Type B pancreatic cell (in vitro differentiated cells): ENCODE data around the gene RAB19. TPM values are rescaled to one million over a fixed set of nuclear protein-coding genes. Genes with fewer than 3 reads are reported as not detected.

Experiments used
- DNase-seq: peaks from one replicate; pipeline ENCODE4 v3.0.0; 2021; ENCODE audit warnings: mixed read lengths; ENCODE audit not compliant: unreplicated experiment; ENCODE audit errors: extremely low spot score
- H3K27ac Mint-ChIP-seq: 2 replicates; pipeline ENCODE4 v1.8.0; 2021; ENCODE audit warnings: mild to moderate bottlenecking, mixed read lengths
- H3K27me3 Mint-ChIP-seq: 2 replicates; pipeline ENCODE4 v1.8.0; 2021; ENCODE audit warnings: mixed read lengths
- H3K36me3 Mint-ChIP-seq: 2 replicates; pipeline ENCODE4 v1.8.0; 2021; ENCODE audit warnings: mixed read lengths
- H3K4me1 Mint-ChIP-seq: one replicate; pipeline ENCODE4 v1.8.0; 2021; ENCODE audit warnings: mixed read lengths; ENCODE audit not compliant: unreplicated experiment
- H3K4me3 Mint-ChIP-seq: 2 replicates; pipeline ENCODE4 v1.8.0; 2021; ENCODE audit warnings: mild to moderate bottlenecking, mixed read lengths
- H3K9me3 Mint-ChIP-seq: 2 replicates; pipeline ENCODE4 v1.8.0; 2021; ENCODE audit warnings: mixed read lengths
- total RNA-seq: library from RNA; stranded (reverse); gene quantifications from 2 replicates; pipeline ENCODE4 v1.2.1, GENCODE V29; 2021; ENCODE audit warnings: low replicate concordance
- TF ChIP-seq, protein P1 (sequence below): fragments of 200-600 bp; sonication (generic); conservative IDR thresholded peaks from 2 replicates; pipeline ENCODE4 v1.5.0; 2021; ENCODE audit warnings: antibody characterized with exemption, mild to moderate bottlenecking

RAB19 gene
- total RNA-seq, 1 donor from 2014 or later, result 2.2 TPM

DNA sequence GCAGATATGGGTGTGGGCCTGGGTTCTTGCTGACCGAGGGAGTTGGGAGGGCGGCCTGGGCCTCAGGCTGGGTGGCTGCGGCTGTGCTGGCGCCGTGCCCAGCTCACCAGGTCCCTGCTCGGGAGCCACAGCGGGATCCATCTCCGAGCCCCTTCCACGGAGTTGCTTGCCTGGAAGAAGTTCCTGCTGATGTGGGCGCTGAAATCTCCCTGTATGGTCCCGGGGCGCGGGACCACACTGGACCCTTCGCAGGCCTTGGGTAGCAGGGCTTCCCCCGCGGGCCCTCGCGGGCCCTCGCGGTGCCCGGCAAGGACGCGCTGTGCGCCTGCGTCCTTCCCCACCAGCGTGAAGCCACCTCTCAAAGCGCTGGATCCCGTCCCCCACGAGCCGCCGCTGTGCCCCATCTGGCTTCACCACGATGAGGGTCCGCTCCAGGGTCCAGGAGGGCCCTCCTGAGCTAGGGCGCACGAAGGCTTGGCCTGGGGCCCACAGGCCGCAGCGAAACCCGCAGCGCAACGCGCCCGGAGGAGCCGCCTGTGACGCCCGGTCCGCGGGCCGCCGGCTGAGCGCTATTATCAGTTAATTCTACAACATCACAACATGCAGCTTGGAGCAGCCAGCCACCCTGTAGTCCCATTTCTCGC is 31.5 kb downstream of the RAB19 start:
- Mint-ChIP-seq H3K36me3 (peaks cover 4% of the 10 kb centered on the region), H3K4me1 (no peaks in the 10 kb centered on the region), H3K27ac (no peak overlapping the region), H3K27me3 (no peaks in the 10 kb centered on the region), H3K9me3 (no peaks in the 10 kb centered on the region), H3K4me3 (no peak overlapping the region)
- TF ChIP-seq, protein P1, sequence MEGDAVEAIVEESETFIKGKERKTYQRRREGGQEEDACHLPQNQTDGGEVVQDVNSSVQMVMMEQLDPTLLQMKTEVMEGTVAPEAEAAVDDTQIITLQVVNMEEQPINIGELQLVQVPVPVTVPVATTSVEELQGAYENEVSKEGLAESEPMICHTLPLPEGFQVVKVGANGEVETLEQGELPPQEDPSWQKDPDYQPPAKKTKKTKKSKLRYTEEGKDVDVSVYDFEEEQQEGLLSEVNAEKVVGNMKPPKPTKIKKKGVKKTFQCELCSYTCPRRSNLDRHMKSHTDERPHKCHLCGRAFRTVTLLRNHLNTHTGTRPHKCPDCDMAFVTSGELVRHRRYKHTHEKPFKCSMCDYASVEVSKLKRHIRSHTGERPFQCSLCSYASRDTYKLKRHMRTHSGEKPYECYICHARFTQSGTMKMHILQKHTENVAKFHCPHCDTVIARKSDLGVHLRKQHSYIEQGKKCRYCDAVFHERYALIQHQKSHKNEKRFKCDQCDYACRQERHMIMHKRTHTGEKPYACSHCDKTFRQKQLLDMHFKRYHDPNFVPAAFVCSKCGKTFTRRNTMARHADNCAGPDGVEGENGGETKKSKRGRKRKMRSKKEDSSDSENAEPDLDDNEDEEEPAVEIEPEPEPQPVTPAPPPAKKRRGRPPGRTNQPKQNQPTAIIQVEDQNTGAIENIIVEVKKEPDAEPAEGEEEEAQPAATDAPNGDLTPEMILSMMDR, result no peak
- DNase-seq, result no peak

DNA sequence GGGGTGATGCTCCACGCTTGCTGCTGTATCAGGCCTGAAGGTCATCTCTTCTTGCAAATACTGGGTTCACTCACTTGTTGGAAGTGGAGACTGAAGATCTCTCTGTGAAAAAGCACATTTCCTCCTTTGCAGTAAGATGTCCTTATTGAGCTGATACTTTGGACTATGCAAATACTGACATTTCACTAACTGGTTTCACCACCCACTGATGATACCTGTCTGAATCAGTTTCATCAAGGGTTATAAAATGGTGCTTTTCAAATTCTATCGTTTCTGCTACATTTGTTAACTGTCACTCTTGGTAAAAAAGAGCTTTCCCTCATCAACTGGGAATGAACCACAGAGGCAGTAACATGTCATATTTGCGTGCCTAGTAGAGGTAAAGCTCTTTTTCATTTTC is 35.5 kb downstream of the RAB19 start:
- peak overlapping the region; percentile 82 for H3K27ac Mint-ChIP-seq
- no peaks in the 10 kb centered on the region for H3K27me3 Mint-ChIP-seq
- DNase-seq, result no peak
- H3K36me3 Mint-ChIP-seq, result peaks cover 4% of the 10 kb centered on the region
- no peaks in the 10 kb centered on the region for H3K4me1 Mint-ChIP-seq
- no peaks in the 10 kb centered on the region for H3K9me3 Mint-ChIP-seq
- no peak overlapping the region for H3K4me3 Mint-ChIP-seq
- TF ChIP-seq, protein P1, result no peak

DNA sequence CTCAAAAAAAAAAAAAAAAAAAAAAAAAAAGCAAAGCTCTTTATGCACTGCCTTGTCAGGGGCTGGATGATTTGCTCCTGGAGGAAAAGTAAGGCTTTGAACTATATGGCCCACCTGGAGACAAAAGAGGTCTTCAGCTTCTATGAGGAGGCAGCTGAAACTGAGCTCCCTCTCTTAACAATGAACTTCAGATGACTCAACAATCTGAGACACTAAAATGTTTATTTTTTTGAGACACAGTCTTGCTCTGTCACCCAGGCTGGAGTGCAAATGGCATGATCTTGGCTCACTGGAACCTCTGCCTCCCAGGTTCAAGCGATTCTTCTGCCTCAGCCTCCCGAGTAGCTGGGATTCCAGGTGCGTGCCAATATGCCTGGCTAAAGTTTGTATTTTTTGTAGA is 36.7 kb downstream of the RAB19 start:
- Mint-ChIP-seq H3K27me3 (no peaks in the 10 kb centered on the region), H3K4me1 (no peaks in the 10 kb centered on the region), H3K4me3 (no peak overlapping the region), H3K27ac (no peak overlapping the region), H3K9me3 (no peaks in the 10 kb centered on the region), H3K36me3 (peaks cover 4% of the 10 kb centered on the region)
- TF ChIP-seq, protein P1, result no peak
- no peak for DNase-seq

DNA sequence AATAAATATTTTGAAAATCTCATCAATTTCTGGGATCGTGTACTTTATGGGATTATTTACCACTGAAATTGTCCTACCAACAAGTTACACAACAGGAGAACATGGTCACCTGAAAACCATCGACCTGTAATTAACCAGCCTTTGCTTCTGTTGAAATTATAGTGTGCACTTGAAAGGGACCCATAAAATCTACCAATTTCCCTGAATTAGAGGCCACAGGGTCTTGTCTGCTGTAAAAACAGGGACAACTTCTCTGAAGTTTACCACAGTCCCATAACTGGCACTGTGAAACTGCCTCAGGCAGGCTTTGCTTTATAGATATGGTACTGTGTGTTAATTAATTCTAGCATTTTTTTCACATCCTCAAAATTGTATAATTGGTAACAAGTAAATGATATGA is 37.7 kb downstream of the RAB19 start:
- no peaks in the 10 kb centered on the region for H3K27me3 Mint-ChIP-seq
- H3K4me3 Mint-ChIP-seq, result no peak overlapping the region
- no peaks in the 10 kb centered on the region for H3K9me3 Mint-ChIP-seq
- no peaks in the 10 kb centered on the region for H3K4me1 Mint-ChIP-seq
- no peak for DNase-seq
- TF ChIP-seq, protein P1, result no peak
- no peak overlapping the region for H3K27ac Mint-ChIP-seq
- H3K36me3 Mint-ChIP-seq, result peaks cover 4% of the 10 kb centered on the region

DNA sequence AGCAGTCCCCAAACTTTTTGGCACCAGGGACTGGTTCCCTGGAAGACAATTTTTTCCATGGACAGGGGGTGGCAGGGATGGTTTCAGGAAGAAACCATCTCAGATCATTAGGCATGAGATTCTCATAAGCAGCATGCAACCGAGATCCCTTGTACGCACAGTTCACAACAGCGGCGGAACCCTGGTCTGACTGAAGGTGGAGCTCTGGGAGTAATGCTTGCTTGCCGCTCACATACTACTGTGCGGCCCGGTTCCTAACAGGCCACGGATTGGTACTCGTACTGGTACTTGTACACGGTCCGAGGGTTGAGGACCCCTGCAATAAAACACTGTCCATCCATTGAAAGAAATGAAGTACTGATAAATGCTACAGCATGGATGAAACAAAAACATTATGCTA is 42.6 kb downstream of the RAB19 start:
- Mint-ChIP-seq H3K27me3 (no peaks in the 10 kb centered on the region), H3K9me3 (no peaks in the 10 kb centered on the region), H3K27ac (no peak overlapping the region), H3K36me3 (no peaks in the 10 kb centered on the region), H3K4me1 (no peaks in the 10 kb centered on the region), H3K4me3 (no peak overlapping the region)
- DNase-seq, result no peak
- TF ChIP-seq, protein P1, result no peak

DNA sequence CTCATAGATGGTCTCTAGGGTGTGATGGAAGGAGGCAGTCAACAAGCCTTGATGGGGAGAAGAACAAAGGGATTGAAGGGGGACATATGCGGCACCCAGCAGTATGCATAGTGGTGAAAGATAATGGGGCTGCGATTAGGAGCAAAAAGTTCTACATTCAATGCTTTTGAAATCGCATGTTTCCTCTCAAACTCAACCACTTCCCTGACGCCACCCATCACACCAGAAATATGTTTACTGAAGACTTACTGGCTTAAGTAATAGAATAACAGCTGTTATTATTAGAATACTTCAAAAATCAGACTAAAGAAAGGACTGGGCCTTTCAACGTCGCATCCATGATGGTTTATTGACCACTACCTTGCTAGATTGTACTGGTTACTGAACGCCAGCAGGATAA is 44.0 kb downstream of the RAB19 start:
- Mint-ChIP-seq H3K27ac (no peak overlapping the region), H3K9me3 (no peaks in the 10 kb centered on the region), H3K27me3 (no peaks in the 10 kb centered on the region)

More for the DNA sequence above, 44.0 kb downstream of the RAB19 start:
- no peaks in the 10 kb centered on the region for H3K4me1 Mint-ChIP-seq
- no peak for DNase-seq
- peaks cover 4% of the 10 kb centered on the region for H3K36me3 Mint-ChIP-seq
- TF ChIP-seq, protein P1, result no peak
- H3K4me3 Mint-ChIP-seq, result no peak overlapping the region
